ENCODE measurements around the gene AKR1C4.

DNA sequence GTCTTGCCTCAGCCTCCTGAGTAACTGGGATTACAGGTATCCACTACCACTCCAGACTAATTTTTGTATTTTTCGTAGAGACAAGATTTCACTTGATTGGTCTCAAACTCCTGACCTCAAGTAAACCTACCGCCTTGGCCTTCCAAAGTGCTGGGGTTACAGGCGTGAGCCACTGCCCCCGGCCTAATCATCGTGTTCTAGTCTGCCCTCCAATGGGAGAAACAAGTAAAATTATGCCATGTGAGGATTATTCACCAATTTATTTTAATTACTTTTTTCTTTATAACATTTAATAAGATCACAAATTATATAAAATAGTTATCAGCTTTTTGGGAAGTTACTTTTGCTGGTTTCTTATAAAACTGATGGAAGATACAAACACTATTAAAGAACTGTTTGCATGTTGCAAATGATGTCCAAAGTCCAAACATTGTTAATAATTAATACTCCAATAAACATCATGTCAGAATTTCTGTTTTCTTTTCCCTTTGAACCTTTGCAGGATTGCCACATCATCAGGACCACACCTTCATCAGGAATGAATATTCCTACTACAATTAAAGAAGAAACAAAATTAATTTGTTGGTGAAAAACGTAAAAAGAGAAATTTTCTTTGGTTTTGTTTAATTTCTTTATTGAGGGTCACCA lies 786 bp upstream of the AKR1C4 start:
- TF ChIP-seq, protein P1, sequence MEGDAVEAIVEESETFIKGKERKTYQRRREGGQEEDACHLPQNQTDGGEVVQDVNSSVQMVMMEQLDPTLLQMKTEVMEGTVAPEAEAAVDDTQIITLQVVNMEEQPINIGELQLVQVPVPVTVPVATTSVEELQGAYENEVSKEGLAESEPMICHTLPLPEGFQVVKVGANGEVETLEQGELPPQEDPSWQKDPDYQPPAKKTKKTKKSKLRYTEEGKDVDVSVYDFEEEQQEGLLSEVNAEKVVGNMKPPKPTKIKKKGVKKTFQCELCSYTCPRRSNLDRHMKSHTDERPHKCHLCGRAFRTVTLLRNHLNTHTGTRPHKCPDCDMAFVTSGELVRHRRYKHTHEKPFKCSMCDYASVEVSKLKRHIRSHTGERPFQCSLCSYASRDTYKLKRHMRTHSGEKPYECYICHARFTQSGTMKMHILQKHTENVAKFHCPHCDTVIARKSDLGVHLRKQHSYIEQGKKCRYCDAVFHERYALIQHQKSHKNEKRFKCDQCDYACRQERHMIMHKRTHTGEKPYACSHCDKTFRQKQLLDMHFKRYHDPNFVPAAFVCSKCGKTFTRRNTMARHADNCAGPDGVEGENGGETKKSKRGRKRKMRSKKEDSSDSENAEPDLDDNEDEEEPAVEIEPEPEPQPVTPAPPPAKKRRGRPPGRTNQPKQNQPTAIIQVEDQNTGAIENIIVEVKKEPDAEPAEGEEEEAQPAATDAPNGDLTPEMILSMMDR (IDR thresholded peaks at IDR 0.05 in 4 of 5, conservative IDR thresholded peaks at IDR 0.05 in 1 of 5): no peak
- TF ChIP-seq POLR2A (IDR thresholded peaks at IDR 0.05): no peak

Data from gastrocnemius medialis (tissue), 4 donors.